ENCODE measurements around the gene OTOF.

Gene OTOF

DNA sequence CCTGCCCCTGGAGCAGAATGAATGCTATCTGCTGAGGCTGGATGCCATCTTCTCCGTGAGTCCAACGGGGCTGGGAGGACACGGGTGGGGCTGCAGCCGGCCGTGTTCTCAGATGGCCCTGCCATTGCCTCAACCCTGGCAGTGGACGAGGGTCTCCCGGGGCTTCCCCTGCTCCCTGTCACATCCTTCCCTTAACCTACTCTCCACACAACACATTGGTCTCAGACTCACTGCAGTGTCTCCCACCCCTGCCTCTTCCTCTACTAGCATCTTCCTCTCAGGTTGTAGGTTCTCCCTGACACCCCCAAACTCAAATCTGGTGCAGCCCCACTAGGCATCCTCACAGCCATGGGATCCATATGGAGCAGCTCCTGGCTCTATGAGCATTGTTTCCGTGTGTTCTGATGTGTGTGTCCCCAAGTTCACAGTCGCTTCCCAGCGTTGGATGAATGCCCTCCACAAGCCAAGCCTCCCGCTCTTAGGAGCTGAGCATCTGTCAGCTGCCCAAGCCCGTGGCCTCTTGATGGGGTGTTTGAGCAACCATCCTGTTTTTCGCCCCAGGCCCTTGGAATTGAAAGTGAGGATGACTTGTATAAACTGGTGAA lies 27.8 kb downstream of the OTOF start:
- H3K4me3 ChIP-seq (ENCODE audit: low read length) = no peak overlapping the region
- TF ChIP-seq, protein P1, sequence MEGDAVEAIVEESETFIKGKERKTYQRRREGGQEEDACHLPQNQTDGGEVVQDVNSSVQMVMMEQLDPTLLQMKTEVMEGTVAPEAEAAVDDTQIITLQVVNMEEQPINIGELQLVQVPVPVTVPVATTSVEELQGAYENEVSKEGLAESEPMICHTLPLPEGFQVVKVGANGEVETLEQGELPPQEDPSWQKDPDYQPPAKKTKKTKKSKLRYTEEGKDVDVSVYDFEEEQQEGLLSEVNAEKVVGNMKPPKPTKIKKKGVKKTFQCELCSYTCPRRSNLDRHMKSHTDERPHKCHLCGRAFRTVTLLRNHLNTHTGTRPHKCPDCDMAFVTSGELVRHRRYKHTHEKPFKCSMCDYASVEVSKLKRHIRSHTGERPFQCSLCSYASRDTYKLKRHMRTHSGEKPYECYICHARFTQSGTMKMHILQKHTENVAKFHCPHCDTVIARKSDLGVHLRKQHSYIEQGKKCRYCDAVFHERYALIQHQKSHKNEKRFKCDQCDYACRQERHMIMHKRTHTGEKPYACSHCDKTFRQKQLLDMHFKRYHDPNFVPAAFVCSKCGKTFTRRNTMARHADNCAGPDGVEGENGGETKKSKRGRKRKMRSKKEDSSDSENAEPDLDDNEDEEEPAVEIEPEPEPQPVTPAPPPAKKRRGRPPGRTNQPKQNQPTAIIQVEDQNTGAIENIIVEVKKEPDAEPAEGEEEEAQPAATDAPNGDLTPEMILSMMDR (IDR thresholded peaks at IDR 0.05; ENCODE audit: insufficient read depth, low read depth, low read length, missing control alignments) = no peak
- no peak for DNase-seq (ENCODE audit: low read depth)

DNA sequence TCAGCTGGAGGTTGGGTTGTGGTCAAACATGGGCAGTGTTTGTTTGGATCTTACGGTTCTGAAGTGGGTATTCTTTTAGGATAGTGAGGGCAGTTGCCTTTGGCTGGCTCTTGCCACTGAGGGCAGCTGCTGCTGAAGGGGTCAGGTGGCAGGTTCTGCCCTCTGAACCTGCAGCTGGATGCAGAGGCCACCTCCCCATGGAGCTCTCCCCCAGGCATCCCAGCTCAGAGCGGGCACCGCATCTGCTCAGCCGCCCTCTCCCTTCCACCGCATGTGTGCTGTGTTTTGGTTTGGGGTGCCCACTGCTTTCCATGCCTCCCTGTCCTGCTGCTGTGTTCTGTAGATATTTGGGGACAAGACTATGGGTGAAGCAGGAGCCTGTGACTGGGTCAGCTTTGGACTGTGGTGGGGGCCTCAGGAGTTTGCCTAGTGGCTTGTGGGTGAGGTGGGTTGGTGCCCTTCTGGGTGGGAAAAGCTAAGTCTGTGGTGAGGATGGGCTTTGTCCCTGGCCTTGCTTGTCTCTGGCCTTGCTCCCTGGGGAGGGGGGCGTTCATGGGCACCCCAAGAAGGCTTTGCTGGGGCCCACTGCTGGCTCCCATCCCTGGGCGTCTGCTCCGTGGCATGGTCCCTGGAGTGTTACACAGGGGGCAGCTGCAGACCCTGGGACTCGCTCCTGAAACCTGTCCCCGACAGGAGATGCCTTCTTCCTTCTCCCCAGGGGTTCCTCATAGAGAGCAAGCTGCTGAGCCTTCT lies 28.5 kb downstream of the OTOF start:
- H3K4me3 ChIP-seq (ENCODE audit: low read length) = no peak overlapping the region
- DNase-seq (ENCODE audit: low read depth) = no peak
- TF ChIP-seq, protein P1 (IDR thresholded peaks at IDR 0.05; ENCODE audit: insufficient read depth, low read depth, low read length, missing control alignments) = no peak

DNA sequence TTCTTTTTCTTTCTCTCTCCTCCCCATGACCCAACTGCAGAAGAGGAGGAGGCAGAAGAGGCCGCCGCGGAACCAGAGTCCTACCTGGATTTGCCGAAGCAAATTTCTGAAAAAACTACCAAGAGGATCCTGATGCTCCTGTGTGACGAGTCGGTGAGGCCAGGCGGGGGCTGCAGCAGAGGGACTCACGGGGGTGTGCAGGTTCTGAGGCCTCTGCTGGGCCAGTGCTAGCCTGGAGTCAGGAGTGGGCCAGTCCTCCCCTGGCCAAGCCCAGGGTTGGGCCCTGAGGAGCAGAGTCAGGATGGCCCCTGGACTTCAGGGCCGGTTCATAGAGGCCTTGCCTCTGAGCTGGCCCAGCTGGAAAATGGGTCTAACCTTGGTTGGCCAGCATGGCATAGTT lies 29.3 kb downstream of the OTOF start:
- TF ChIP-seq, protein P1 (IDR thresholded peaks at IDR 0.05; ENCODE audit: insufficient read depth, low read depth, low read length, missing control alignments) = no peak
- DNase-seq (ENCODE audit: low read depth) = no peak
- H3K4me3 ChIP-seq (ENCODE audit: low read length) = no peak overlapping the region

DNA sequence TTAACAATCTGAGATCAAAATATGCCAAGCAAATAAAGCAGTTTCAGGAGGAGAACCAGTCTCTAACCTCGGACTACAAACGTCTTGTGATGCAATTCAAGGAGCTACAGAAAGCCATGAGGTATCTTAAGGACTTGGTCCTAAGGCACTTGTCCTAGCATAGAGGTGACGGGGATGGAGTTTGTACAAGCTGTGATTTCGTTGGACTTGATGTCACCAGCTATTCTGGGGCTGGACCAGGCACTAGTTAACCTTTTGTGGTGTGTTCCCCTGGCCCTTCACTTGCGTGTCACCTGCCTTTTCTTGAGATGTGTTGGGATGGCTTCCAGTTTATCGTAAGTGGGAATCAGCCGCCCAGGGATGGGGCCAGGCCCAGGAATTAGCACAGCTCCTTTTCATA lies 33.7 kb downstream of the OTOF start:
- H3K4me3 ChIP-seq (ENCODE audit: low read length) = no peak overlapping the region
- TF ChIP-seq, protein P1 (IDR thresholded peaks at IDR 0.05; ENCODE audit: insufficient read depth, low read depth, low read length, missing control alignments) = no peak
- DNase-seq (ENCODE audit: low read depth) = no peak

DNA sequence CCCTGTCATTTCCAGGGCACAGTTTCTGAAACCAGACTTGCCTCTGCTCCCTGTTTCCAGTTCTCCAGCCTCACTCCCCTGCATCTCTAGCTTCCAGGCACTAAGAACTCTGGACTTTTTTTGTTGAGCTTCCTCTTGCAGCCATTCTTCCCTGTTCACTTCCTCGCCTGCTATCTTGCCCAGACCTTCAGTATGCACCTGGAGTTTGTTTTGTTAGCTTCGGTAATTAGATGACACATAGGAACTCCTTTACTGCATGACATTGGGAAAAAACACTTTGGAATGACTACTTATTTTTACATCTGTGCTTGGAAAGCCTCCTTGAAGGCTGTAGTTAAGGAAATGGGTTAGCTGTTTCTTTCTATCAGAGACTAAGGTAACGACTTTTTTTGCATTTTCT lies 35.2 kb downstream of the OTOF start:
- TF ChIP-seq, protein P1 (IDR thresholded peaks at IDR 0.05; ENCODE audit: insufficient read depth, low read depth, low read length, missing control alignments) = no peak
- no peak for DNase-seq (ENCODE audit: low read depth)
- H3K4me3 ChIP-seq (ENCODE audit: low read length) = no peak overlapping the region

DNA sequence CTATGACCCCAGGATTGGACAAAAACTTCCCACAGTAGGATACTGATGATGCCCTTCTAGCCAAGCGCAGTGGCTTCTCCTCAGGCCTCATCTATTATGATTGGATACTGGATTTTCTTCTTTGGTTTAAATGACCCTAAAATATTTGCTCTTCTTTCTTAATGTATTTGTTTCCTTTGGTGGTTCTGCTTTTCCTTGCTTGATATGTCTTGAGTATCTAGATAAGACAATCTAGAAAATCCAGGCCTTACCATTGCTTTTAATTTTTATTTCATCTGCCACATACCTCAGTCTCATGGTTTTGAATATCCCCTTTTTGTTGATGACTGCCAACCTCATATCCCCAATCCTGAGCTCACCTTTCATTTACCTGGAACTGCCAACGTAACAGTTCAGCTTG lies 35.6 kb downstream of the OTOF start:
- no peak overlapping the region for H3K4me3 ChIP-seq (ENCODE audit: low read length)
- no peak for DNase-seq (ENCODE audit: low read depth)
- TF ChIP-seq, protein P1 (IDR thresholded peaks at IDR 0.05; ENCODE audit: insufficient read depth, low read depth, low read length, missing control alignments) = no peak

DNA sequence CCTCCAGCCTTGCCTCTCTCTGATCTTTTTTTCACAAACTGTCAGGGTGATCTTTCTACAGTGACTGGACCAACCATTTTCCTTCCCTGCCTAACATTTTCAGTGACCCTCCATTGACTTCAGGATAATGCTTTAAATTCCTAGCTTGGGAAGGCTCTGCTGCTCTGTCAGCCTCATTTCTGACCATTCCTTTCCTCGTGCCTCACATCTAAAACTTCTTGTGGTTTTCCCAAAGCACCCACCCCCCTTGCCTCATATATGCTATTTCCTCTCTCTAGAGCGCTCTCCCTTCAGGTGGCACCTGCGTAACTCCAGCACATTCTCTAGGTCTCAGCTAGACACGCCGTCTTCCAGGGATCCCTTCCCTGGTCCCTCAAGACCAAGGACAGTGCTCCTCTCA lies 39.0 kb downstream of the OTOF start:
- H3K4me3 ChIP-seq (ENCODE audit: low read length) = no peak overlapping the region
- no peak for DNase-seq (ENCODE audit: low read depth)
- TF ChIP-seq, protein P1 (IDR thresholded peaks at IDR 0.05; ENCODE audit: insufficient read depth, low read depth, low read length, missing control alignments) = no peak

All from epithelial cell of esophagus (primary cell).